Vagina (tissue), 2 donors: ENCODE data around the gene EFHB.

Source experiments
- POLR2A ChIP-seq, 2 donors: fragments of 450-650 bp; IDR thresholded peaks; one replicate each; pipeline ENCODE4 v1.6.1; 2017; ENCODE audit warnings: antibody characterized with exemption in 2 of 2, mild to moderate bottlenecking in 2 of 2, moderate library complexity in 2 of 2
- POLR2AphosphoS5 ChIP-seq, 2 donors: sonication (generic); formaldehyde crosslinking; IDR thresholded peaks; one replicate each; pipeline ENCODE4 v1.9.0; 2017; ENCODE audit warnings: antibody characterized with exemption in 2 of 2, mild to moderate bottlenecking in 2 of 2, low read depth in 1 of 2; ENCODE audit not compliant: insufficient read depth in 1 of 2
- TF ChIP-seq, protein P1 (sequence below), 3 experiments: fragments of 450-650 bp in 2 of 3; fragments of 200-600 bp in 1 of 3; sonication (generic) in 1 of 3; IDR thresholded peaks; one replicate each; pipeline ENCODE4 v1.5.1; 2017 to 2019; ENCODE audit warnings: antibody characterized with exemption in 3 of 3, mild to moderate bottlenecking in 2 of 3, moderate library complexity in 2 of 3

DNA sequence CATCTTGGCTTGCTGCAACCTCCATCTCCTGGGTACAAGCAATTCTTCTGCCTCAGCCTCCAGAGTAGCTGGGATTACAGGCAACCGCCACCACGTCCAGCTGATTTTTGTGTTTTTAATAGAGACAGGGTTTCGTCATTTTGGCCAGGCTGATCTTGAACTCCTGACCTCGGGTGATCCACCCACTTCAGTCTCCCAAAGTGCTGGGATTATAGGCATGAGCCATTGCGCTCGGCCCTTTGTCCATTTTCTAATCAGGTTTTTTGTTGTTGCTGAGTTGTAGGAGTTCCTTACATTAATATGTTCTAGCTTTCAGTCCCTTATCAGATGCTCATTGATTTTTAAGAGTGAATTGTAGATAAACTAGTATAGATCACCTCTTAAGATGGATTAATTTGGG lies 33.2 kb upstream of the EFHB start:
- TF ChIP-seq, protein P1, sequence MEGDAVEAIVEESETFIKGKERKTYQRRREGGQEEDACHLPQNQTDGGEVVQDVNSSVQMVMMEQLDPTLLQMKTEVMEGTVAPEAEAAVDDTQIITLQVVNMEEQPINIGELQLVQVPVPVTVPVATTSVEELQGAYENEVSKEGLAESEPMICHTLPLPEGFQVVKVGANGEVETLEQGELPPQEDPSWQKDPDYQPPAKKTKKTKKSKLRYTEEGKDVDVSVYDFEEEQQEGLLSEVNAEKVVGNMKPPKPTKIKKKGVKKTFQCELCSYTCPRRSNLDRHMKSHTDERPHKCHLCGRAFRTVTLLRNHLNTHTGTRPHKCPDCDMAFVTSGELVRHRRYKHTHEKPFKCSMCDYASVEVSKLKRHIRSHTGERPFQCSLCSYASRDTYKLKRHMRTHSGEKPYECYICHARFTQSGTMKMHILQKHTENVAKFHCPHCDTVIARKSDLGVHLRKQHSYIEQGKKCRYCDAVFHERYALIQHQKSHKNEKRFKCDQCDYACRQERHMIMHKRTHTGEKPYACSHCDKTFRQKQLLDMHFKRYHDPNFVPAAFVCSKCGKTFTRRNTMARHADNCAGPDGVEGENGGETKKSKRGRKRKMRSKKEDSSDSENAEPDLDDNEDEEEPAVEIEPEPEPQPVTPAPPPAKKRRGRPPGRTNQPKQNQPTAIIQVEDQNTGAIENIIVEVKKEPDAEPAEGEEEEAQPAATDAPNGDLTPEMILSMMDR (IDR thresholded peaks at IDR 0.05): no peak
- TF ChIP-seq POLR2AphosphoS5 (IDR thresholded peaks at IDR 0.05; ENCODE audit: insufficient read depth in 1 of 2, low read depth in 1 of 2) (no peak), POLR2A (IDR thresholded peaks at IDR 0.05) (no peak)
